HL-60 (cell line): ENCODE results near the gene GPC5.

Experiments used
- DNase-seq, 2 experiments: peaks; one replicate each; pipeline ENCODE4 v3.0.0-alpha.2; 2010 to 2020; ENCODE audit warnings: low read depth in 1 of 2, low spot score in 1 of 2
- H3K27ac ChIP-seq: fragments of 250-450 bp; sonication (Bioruptor Pico); replicated peaks from 2 replicates; pipeline ENCODE4 v1.5.1; 2020; ENCODE audit warnings: mild to moderate bottlenecking, moderate library complexity
- H3K27me3 ChIP-seq: fragments of 250-450 bp; sonication (Bioruptor Pico); 2 replicates; pipeline ENCODE4 v1.5.1; 2021; ENCODE audit warnings: mild to moderate bottlenecking, moderate library complexity; ENCODE audit not compliant: insufficient read depth, poor library complexity, severe bottlenecking
- H3K4me3 ChIP-seq: replicated peaks from 2 replicates; pipeline ENCODE4 v1.5.1; 2011; ENCODE audit warnings: mild to moderate bottlenecking, control low read depth, low read length; ENCODE audit not compliant: insufficient read depth
- GABPA ChIP-seq: IDR thresholded peaks from 2 replicates; pipeline ENCODE4 v1.6.1; 2012; ENCODE audit warnings: low read depth
- POLR2AphosphoS5 ChIP-seq: IDR thresholded peaks from 2 replicates; pipeline ENCODE4 v1.6.1; 2012; ENCODE audit warnings: low read depth
- SPI1 ChIP-seq: IDR thresholded peaks from 2 replicates; pipeline ENCODE4 v1.6.1; 2012; ENCODE audit warnings: low read depth, mild to moderate bottlenecking, borderline replicate concordance
- TF ChIP-seq, protein P1 (sequence below): IDR thresholded peaks from 2 replicates; pipeline ENCODE4 v1.6.1; 2012; ENCODE audit warnings: low read depth; ENCODE audit not compliant: insufficient replicate concordance
- TF ChIP-seq, protein P2 (sequence below): IDR thresholded peaks from one replicate; pipeline ENCODE4 v1.5.1; 2011; ENCODE audit warnings: low read length, control low read depth, inconsistent platforms; ENCODE audit not compliant: insufficient read depth

The GPC5 gene

DNA sequence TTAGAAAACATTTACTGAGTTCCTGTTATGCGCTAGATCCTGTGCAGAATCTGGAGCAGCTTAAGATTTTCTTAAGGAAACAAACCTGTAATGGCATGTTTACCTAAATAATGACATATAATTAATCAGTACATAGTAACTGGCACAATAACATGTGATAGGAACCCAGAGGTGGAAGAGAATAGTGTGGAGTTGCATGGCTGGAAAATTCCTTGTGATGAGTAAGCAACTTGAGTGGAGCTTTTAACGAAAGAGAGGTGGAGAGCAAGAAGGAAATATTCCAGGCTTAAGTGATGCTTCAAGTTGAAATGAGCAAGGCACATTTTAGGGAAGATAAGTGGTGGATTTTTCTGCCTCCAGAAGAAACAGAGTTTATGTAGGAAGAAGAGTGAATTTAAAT is 9.2 kb upstream of the GPC5 start:
- no peak overlapping the region for H3K27ac ChIP-seq
- TF ChIP-seq, protein P1, sequence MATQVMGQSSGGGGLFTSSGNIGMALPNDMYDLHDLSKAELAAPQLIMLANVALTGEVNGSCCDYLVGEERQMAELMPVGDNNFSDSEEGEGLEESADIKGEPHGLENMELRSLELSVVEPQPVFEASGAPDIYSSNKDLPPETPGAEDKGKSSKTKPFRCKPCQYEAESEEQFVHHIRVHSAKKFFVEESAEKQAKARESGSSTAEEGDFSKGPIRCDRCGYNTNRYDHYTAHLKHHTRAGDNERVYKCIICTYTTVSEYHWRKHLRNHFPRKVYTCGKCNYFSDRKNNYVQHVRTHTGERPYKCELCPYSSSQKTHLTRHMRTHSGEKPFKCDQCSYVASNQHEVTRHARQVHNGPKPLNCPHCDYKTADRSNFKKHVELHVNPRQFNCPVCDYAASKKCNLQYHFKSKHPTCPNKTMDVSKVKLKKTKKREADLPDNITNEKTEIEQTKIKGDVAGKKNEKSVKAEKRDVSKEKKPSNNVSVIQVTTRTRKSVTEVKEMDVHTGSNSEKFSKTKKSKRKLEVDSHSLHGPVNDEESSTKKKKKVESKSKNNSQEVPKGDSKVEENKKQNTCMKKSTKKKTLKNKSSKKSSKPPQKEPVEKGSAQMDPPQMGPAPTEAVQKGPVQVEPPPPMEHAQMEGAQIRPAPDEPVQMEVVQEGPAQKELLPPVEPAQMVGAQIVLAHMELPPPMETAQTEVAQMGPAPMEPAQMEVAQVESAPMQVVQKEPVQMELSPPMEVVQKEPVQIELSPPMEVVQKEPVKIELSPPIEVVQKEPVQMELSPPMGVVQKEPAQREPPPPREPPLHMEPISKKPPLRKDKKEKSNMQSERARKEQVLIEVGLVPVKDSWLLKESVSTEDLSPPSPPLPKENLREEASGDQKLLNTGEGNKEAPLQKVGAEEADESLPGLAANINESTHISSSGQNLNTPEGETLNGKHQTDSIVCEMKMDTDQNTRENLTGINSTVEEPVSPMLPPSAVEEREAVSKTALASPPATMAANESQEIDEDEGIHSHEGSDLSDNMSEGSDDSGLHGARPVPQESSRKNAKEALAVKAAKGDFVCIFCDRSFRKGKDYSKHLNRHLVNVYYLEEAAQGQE: no peak
- TF ChIP-seq POLR2AphosphoS5 (no peak), GABPA (no peak), SPI1 (no peak)
- TF ChIP-seq, protein P2, sequence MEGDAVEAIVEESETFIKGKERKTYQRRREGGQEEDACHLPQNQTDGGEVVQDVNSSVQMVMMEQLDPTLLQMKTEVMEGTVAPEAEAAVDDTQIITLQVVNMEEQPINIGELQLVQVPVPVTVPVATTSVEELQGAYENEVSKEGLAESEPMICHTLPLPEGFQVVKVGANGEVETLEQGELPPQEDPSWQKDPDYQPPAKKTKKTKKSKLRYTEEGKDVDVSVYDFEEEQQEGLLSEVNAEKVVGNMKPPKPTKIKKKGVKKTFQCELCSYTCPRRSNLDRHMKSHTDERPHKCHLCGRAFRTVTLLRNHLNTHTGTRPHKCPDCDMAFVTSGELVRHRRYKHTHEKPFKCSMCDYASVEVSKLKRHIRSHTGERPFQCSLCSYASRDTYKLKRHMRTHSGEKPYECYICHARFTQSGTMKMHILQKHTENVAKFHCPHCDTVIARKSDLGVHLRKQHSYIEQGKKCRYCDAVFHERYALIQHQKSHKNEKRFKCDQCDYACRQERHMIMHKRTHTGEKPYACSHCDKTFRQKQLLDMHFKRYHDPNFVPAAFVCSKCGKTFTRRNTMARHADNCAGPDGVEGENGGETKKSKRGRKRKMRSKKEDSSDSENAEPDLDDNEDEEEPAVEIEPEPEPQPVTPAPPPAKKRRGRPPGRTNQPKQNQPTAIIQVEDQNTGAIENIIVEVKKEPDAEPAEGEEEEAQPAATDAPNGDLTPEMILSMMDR: no peak
- no peak overlapping the region for H3K4me3 ChIP-seq
- peaks cover 2% of the 10 kb centered on the region for H3K27me3 ChIP-seq
- DNase-seq: no peak

DNA sequence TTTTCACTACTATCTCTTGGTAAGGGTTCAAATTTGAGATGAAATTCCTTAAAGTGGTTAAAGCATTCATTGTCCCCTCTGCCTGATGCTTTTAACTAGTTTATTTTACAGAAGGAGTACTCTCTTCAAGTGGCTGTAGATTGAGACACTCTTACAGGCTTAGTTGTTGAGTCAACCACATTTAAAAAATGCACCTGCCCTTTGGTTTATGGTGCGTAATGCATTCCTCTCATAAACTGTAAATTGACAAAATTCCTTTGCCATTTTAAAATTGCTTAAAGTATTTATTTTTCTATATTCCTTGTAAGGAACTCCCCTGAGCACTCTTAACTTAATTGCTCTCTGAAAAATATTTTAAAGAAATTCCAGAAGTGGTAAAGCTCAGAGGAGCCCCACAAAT is 826 bp upstream of the GPC5 start:
- DNase-seq: no peak
- peaks cover 40% of the 10 kb centered on the region for H3K27me3 ChIP-seq
- no peak for TF ChIP-seq SPI1
- TF ChIP-seq GABPA: no peak
- TF ChIP-seq POLR2AphosphoS5: no peak
- TF ChIP-seq, protein P2: no peak
- TF ChIP-seq, protein P1: no peak
- H3K27ac ChIP-seq: no peak overlapping the region
- no peak overlapping the region for H3K4me3 ChIP-seq

DNA sequence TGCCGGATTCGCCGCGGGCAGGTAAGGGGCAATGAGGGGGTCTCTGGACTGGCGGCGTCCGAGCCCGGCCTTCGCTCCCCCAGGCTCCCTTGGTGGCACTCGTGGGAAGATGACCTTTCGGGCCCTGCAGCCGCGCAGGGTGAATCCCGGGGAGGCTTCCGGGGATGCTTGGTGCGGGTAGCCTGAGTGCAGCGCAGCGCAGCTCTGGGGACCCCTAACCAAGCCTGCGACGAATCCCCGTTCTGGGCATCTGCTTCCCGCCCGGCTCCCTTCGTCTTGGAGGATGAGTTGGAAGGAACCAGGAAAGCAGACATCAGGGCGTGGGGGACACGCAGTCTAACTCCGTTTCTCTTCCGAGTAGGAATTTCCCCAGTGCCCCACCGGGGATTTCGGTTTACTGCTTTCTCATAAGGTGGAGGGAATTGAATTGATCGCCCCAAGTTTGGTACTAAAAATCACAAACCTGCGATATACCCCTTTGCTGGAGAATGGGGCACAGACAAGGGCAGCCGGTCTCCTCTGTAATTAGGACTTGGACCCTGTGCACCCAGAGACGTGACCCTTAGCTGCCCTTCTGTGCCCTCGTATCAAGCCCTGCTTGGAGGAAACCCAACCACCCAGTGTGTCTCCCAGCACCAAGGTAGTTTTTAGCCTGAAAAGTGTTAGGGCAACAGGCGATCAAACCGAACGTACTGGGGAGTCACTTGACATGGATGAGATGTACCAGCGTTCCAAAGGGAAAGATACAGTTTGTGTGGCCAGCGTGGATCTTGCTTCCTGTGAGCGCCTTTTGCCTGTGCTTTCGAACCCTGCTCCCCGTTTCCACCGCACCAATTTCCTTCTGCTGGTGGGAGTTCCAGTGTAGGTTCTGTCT is 1.0 kb downstream of the GPC5 start:
- peaks cover 40% of the 10 kb centered on the region for H3K27me3 ChIP-seq
- DNase-seq: no peak

More for the DNA sequence above, 1.0 kb downstream of the GPC5 start:
- no peak for TF ChIP-seq SPI1
- TF ChIP-seq, protein P2: no peak
- TF ChIP-seq, protein P1: no peak
- no peak for TF ChIP-seq GABPA
- TF ChIP-seq POLR2AphosphoS5: no peak
- Histone ChIP-seq H3K4me3 (peak overlapping the region; percentile 26; the same call in 1 of the 2 replicates), H3K27ac (no peak overlapping the region)
